ENCODE results near the gene NDC80. TPM values are rescaled to one million over a fixed set of nuclear protein-coding genes. Genes with fewer than 3 reads are reported as not detected.

The NDC80 gene
- total RNA-seq, 1 donor from 2014 or later: 7.7 TPM

DNA sequence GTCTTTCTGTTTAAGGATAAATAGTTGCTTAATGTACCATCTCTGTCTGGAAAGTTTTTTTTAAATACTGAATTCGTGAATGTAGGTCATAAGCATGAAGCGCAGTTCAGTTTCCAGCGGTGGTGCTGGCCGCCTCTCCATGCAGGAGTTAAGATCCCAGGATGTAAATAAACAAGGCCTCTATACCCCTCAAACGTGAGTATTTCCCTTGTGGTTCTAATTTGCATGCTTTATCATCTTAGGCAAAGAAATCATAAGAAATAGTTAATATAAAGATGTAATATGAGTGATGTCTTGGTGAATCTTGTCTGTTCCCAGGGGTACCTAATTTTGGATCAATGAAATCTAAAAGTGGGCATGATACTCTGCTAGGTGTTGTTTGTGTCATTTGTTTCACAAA lies 1.5 kb downstream of the NDC80 start:
- Mint-ChIP-seq H3K27ac (ENCODE audit: unreplicated experiment) (peak overlapping the region; percentile 65), H3K4me1 (ENCODE audit: low read depth, unreplicated experiment) (peaks cover 19% of the 10 kb centered on the region), H3K36me3 (ENCODE audit: unreplicated experiment) (no peaks in the 10 kb centered on the region), H3K9me3 (ENCODE audit: unreplicated experiment) (peaks cover 18% of the 10 kb centered on the region), H3K4me3 (ENCODE audit: unreplicated experiment) (peak overlapping the region; percentile 99), H3K27me3 (ENCODE audit: unreplicated experiment) (peaks cover 1% of the 10 kb centered on the region)
- no peak for DNase-seq
- TF ChIP-seq CTCF (IDR thresholded peaks at IDR 0.05; ENCODE audit: partially characterized antibody, unreplicated experiment): no peak

- peaks cover 1% of the 10 kb centered on the region for H3K27me3 Mint-ChIP-seq (ENCODE audit: unreplicated experiment)
- H3K4me1 Mint-ChIP-seq (ENCODE audit: low read depth, unreplicated experiment): peaks cover 19% of the 10 kb centered on the region
- DNase-seq: no peak
- peak overlapping the region; percentile 99 for H3K4me3 Mint-ChIP-seq (ENCODE audit: unreplicated experiment)
- H3K27ac Mint-ChIP-seq (ENCODE audit: unreplicated experiment): no peak overlapping the region
- peaks cover 18% of the 10 kb centered on the region for H3K9me3 Mint-ChIP-seq (ENCODE audit: unreplicated experiment)
- TF ChIP-seq CTCF (IDR thresholded peaks at IDR 0.05; ENCODE audit: partially characterized antibody, unreplicated experiment): no peak
- no peaks in the 10 kb centered on the region for H3K36me3 Mint-ChIP-seq (ENCODE audit: unreplicated experiment)
Observed at GRCh38 chr18:2573408-2573807, 2.1 kb downstream of the NDC80 start.

DNA sequence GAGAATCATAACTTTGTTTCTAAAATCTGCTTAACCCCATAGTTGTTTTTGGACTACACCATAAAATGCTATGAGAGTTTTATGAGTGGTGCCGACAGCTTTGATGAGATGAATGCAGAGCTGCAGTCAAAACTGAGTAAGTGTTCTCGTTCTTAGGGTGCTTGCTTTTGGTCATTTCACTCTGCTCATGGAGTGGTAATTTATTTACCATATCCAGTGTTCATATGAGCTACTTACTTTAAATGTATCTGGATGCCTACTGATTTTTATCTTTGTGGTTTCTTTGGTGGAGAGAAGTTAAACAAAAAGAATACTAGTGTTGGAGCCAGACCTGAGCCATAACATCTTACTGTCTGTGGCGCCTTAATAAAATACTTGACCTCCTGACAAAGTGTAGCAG lies 16.4 kb downstream of the NDC80 start:
- Mint-ChIP-seq H3K9me3 (ENCODE audit: unreplicated experiment) (no peaks in the 10 kb centered on the region), H3K27me3 (ENCODE audit: unreplicated experiment) (no peaks in the 10 kb centered on the region), H3K27ac (ENCODE audit: unreplicated experiment) (no peak overlapping the region), H3K36me3 (ENCODE audit: unreplicated experiment) (no peaks in the 10 kb centered on the region), H3K4me3 (ENCODE audit: unreplicated experiment) (no peak overlapping the region), H3K4me1 (ENCODE audit: low read depth, unreplicated experiment) (peaks cover 9% of the 10 kb centered on the region)
- TF ChIP-seq CTCF (IDR thresholded peaks at IDR 0.05; ENCODE audit: partially characterized antibody, unreplicated experiment): no peak
- no peak for DNase-seq

- peak overlapping the region; percentile 1 for H3K27ac Mint-ChIP-seq (ENCODE audit: unreplicated experiment)
- no peaks in the 10 kb centered on the region for H3K9me3 Mint-ChIP-seq (ENCODE audit: unreplicated experiment)
- H3K4me3 Mint-ChIP-seq (ENCODE audit: unreplicated experiment): no peak overlapping the region
- H3K27me3 Mint-ChIP-seq (ENCODE audit: unreplicated experiment): no peaks in the 10 kb centered on the region
- no peaks in the 10 kb centered on the region for H3K36me3 Mint-ChIP-seq (ENCODE audit: unreplicated experiment)
- peaks cover 9% of the 10 kb centered on the region for H3K4me1 Mint-ChIP-seq (ENCODE audit: low read depth, unreplicated experiment)
- no peak for TF ChIP-seq CTCF (IDR thresholded peaks at IDR 0.05; ENCODE audit: partially characterized antibody, unreplicated experiment)
- DNase-seq: no peak
Observed at GRCh38 chr18:2588666-2589344, 17.4 kb downstream of the NDC80 start.

DNA sequence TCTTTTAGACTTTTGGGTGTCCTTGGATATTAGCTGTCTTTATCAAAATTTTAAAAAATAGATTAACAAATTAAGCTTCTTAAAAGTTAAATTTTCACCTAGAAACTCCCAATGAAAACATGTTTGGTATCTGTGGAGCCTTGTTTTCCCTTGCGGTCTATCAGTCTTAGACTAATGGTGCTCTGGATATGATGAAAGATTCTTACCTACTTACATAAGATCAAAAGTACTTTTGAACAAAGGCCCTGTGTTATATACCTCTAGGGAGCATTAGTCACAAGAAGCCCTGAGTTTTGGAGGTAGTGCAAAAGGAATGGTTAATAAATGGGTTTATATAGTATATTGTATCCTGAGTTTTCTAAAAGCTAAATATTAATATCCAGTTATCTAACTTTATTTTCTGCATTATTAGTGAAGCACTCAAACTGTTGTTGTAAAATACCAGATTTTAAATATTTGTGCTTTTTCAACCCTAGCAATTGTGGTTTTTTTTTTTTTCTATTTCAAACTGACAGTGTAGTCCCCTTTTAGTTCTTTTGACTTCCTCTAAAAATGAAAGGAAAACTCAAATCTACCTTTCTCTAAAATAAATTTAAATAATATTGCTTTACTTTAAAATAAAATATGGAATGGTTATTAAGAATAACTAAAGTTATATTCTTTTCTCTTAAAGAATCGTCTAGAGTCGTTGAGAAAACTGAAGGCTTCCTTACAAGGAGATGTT lies 18.1 kb downstream of the NDC80 start:
- H3K36me3 Mint-ChIP-seq (ENCODE audit: unreplicated experiment): no peaks in the 10 kb centered on the region
- H3K9me3 Mint-ChIP-seq (ENCODE audit: unreplicated experiment): no peaks in the 10 kb centered on the region
- no peak for DNase-seq
- no peaks in the 10 kb centered on the region for H3K27me3 Mint-ChIP-seq (ENCODE audit: unreplicated experiment)
- no peak for TF ChIP-seq CTCF (IDR thresholded peaks at IDR 0.05; ENCODE audit: partially characterized antibody, unreplicated experiment)
- no peak overlapping the region for H3K4me3 Mint-ChIP-seq (ENCODE audit: unreplicated experiment)
- H3K4me1 Mint-ChIP-seq (ENCODE audit: low read depth, unreplicated experiment): peaks cover 9% of the 10 kb centered on the region
- H3K27ac Mint-ChIP-seq (ENCODE audit: unreplicated experiment): no peak overlapping the region
